ENCODE results near the gene HOXD10. TPM values are rescaled to one million over a fixed set of nuclear protein-coding genes. Genes with fewer than 3 reads are reported as not detected.
A peak's percentile ranks its signal among the peaks of the same experiment; 100 is the strongest.

The HOXD10 gene
- total RNA-seq, 4 donors from 2014 or later, result 0.31 to 0.67 (median 0.52) TPM; not detected in 1

GRCh38 chr2:176137252-176137580, 20.6 kb downstream of the HOXD10 start:
- Histone ChIP-seq H3K4me1 (peaks cover 0 to 38% (median 15%) of the 10 kb centered on the region in 3 donors), H3K4me3 (peak overlapping the region in 1 of 2 donors; percentile 50), H3K27me3 (peaks cover 100% of the 10 kb centered on the region), H3K9me3 (no peaks in the 10 kb centered on the region), H3K36me3 (no peaks in the 10 kb centered on the region), H3K27ac (peak overlapping the region in 3 of 4 donors; percentile 63 to 76 (median 75))
- WGBS, 2 donors (ENCODE audit: low coverage in 1 of 2), result 0% methylated on average over 1 of the region's 2 CpGs; no CpG with 5 or more reads in 1 of the 2 donors
- no peak for ATAC-seq
- no peak for TF ChIP-seq POLR2AphosphoS5 (IDR thresholded peaks at IDR 0.05)
- TF ChIP-seq POLR2A (IDR thresholded peaks at IDR 0.05), result no peak
- TF ChIP-seq, protein P1, sequence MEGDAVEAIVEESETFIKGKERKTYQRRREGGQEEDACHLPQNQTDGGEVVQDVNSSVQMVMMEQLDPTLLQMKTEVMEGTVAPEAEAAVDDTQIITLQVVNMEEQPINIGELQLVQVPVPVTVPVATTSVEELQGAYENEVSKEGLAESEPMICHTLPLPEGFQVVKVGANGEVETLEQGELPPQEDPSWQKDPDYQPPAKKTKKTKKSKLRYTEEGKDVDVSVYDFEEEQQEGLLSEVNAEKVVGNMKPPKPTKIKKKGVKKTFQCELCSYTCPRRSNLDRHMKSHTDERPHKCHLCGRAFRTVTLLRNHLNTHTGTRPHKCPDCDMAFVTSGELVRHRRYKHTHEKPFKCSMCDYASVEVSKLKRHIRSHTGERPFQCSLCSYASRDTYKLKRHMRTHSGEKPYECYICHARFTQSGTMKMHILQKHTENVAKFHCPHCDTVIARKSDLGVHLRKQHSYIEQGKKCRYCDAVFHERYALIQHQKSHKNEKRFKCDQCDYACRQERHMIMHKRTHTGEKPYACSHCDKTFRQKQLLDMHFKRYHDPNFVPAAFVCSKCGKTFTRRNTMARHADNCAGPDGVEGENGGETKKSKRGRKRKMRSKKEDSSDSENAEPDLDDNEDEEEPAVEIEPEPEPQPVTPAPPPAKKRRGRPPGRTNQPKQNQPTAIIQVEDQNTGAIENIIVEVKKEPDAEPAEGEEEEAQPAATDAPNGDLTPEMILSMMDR (IDR thresholded peaks at IDR 0.05), result no peak
- no peak for TF ChIP-seq EP300 (IDR thresholded peaks at IDR 0.05)

GRCh38 chr2:176137906-176138305, 21.3 kb downstream of the HOXD10 start:
- H3K27me3 ChIP-seq, result peaks cover 100% of the 10 kb centered on the region

DNA sequence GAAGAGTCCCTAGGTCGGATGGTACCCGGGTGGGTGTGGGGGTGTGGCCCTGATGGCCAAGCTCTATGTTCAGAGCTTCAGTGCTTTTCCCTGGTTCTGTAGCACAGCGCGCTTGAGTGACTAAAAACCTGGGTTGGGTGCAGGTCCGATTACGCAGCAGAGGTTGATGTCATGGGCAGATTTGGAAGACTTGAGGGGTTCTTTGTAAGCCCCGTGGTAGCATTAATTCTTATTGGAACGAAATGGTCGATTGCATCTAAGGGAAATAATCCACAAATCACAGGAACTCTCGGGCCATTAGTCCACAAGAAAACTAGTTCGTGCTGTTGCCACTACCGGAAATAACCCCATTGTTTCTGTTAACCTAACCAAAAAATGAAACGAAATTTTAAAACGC, 21.9 kb downstream of the HOXD10 start:
- 11 to 22% methylated on average over 6 to 13 of the region's 14 CpGs for WGBS, 2 donors (ENCODE audit: low coverage in 1 of 2)
- Histone ChIP-seq H3K4me1 (peaks cover 0 to 35% (median 15%) of the 10 kb centered on the region in 3 donors), H3K36me3 (no peaks in the 10 kb centered on the region), H3K27ac (peak overlapping the region in 3 of 4 donors; percentile 50 to 59 (median 59)), H3K4me3 (peak overlapping the region in 1 of 2 donors; percentile 52), H3K9me3 (no peaks in the 10 kb centered on the region), H3K27me3 (peaks cover 100% of the 10 kb centered on the region)
- TF ChIP-seq EP300 (IDR thresholded peaks at IDR 0.05) (no peak), POLR2AphosphoS5 (IDR thresholded peaks at IDR 0.05) (no peak), POLR2A (IDR thresholded peaks at IDR 0.05) (no peak)
- TF ChIP-seq, protein P1 (IDR thresholded peaks at IDR 0.05), result no peak
- no peak for ATAC-seq

More at GRCh38 chr2:176137906-176138305, 21.3 kb downstream of the HOXD10 start:
- H3K9me3 ChIP-seq, result no peaks in the 10 kb centered on the region
- peak overlapping the region in 1 of 2 donors; percentile 52 for H3K4me3 ChIP-seq
- H3K36me3 ChIP-seq, result no peaks in the 10 kb centered on the region
- WGBS, 2 donors (ENCODE audit: low coverage in 1 of 2), result 37 to 38% methylated on average over 6 to 8 of the region's 8 CpGs
- TF ChIP-seq EP300 (IDR thresholded peaks at IDR 0.05) (no peak), POLR2A (IDR thresholded peaks at IDR 0.05) (no peak), POLR2AphosphoS5 (IDR thresholded peaks at IDR 0.05) (no peak)
- TF ChIP-seq, protein P1 (IDR thresholded peaks at IDR 0.05), result no peak
- H3K27ac ChIP-seq, result peak overlapping the region in 1 of 4 donors; percentile 59
- no peak for ATAC-seq
- peaks cover 0 to 35% (median 15%) of the 10 kb centered on the region in 3 donors for H3K4me1 ChIP-seq

GRCh38 chr2:176138923-176139660, 22.5 kb downstream of the HOXD10 start:
- WGBS, 2 donors (ENCODE audit: low coverage in 1 of 2), result 15 to 24% methylated on average over 8 to 26 of the region's 28 CpGs
- ATAC-seq, result no peak
- Histone ChIP-seq H3K4me3 (peak overlapping the region in 1 of 2 donors; percentile 52), H3K36me3 (no peaks in the 10 kb centered on the region), H3K27ac (peak overlapping the region in 3 of 4 donors; percentile 50 to 59 (median 59)), H3K9me3 (no peaks in the 10 kb centered on the region), H3K27me3 (peaks cover 98% of the 10 kb centered on the region), H3K4me1 (peaks cover 0 to 35% (median 15%) of the 10 kb centered on the region in 3 donors)
- TF ChIP-seq POLR2A (IDR thresholded peaks at IDR 0.05) (no peak), EP300 (IDR thresholded peaks at IDR 0.05) (no peak), POLR2AphosphoS5 (IDR thresholded peaks at IDR 0.05) (no peak)
- TF ChIP-seq, protein P1 (IDR thresholded peaks at IDR 0.05), result no peak

Measured in gastroesophageal sphincter (tissue), 4 donors.